ENCODE results near the gene UPF2. TPM values are rescaled to one million over a fixed set of nuclear protein-coding genes. Genes with fewer than 3 reads are reported as not detected.
"Not testable (repeated sequence)": the region's sequence is repeated elsewhere in the genome, so short reads cannot be mapped to it uniquely, and the experiment has no call there.

The UPF2 gene
- total RNA-seq, 2 experiments from 2014 or later = 38.5 to 39.6 TPM

GRCh38 chr10:11986593-11987216 is 55.9 kb downstream of the UPF2 start:
- ChIA-PET CTCF (interaction anchor here (0.7 to 1.7 kb wide), 5 partner anchors 10 to 205 kb away, joined by 3 to 5 read pairs (median 3); no protein-coding TSS in a partner anchor), POLR2A (no interaction called here)

GRCh38 chr10:11982253-11982652 is 60.4 kb downstream of the UPF2 start:
- POLR2A ChIA-PET = no interaction called here

GRCh38 chr10:11975795-11976194 is 66.8 kb downstream of the UPF2 start:
- POLR2A ChIA-PET = interaction anchor here (0.5 kb wide), 1 partner anchor 49 kb away, joined by 3 read pairs; no protein-coding TSS in a partner anchor

More at GRCh38 chr10:11982253-11982652, 60.4 kb downstream of the UPF2 start:
- CTCF ChIA-PET = interaction anchor here (0.7 kb wide), 1 partner anchor 94 kb away, joined by 3 read pairs; no protein-coding TSS in a partner anchor

GRCh38 chr10:11972523-11972922 is 70.1 kb downstream of the UPF2 start:
- CTCF ChIA-PET, POLR2A ChIA-PET: not testable (repeated sequence)

More at GRCh38 chr10:11975795-11976194, 66.8 kb downstream of the UPF2 start:
- CTCF ChIA-PET = no interaction called here

GRCh38 chr10:11962176-11962575 is 80.4 kb downstream of the UPF2 start:
- ChIA-PET CTCF (no interaction called here), POLR2A (no interaction called here)

- ChIA-PET CTCF (no interaction called here), POLR2A (no interaction called here)
These were observed 80.8 kb downstream of the UPF2 start for GRCh38 chr10:11961771-11962170.

GRCh38 chr10:11959966-11960365 is 82.6 kb downstream of the UPF2 start:
- ChIA-PET CTCF (no interaction called here), POLR2A (no interaction called here)

GRCh38 chr10:11958956-11959355 is 83.7 kb downstream of the UPF2 start:
- CTCF ChIA-PET = no interaction called here

GRCh38 chr10:11951695-11952094 is 90.9 kb downstream of the UPF2 start:
- CTCF ChIA-PET = interaction anchor here (0.9 kb wide), 1 partner anchor 8 kb away, joined by 3 read pairs; no protein-coding TSS in a partner anchor
- POLR2A ChIA-PET = no interaction called here

More at GRCh38 chr10:11958956-11959355, 83.7 kb downstream of the UPF2 start:
- POLR2A ChIA-PET = no interaction called here

GRCh38 chr10:11950325-11951018 is 92.1 kb downstream of the UPF2 start:
- ChIA-PET POLR2A (no interaction called here), CTCF (no interaction called here)

- ChIA-PET CTCF (no interaction called here), POLR2A (no interaction called here)
These were observed 93.5 kb downstream of the UPF2 start for GRCh38 chr10:11949152-11949551.

- ChIA-PET POLR2A (no interaction called here), CTCF (interaction anchor here (1.2 kb wide), 1 partner anchor 40 kb away, joined by 3 read pairs; no protein-coding TSS in a partner anchor)
These were observed 96.0 kb downstream of the UPF2 start for GRCh38 chr10:11946652-11947051.

GRCh38 chr10:11936389-11937152 is 106.0 kb downstream of the UPF2 start:
- CTCF ChIA-PET = no interaction called here

GRCh38 chr10:11934262-11934661 is 108.3 kb downstream of the UPF2 start:
- ChIA-PET POLR2A (interaction anchor here (0.6 kb wide), 1 partner anchor 30 kb away, joined by 4 read pairs; no protein-coding TSS in a partner anchor), CTCF (no interaction called here)

More at GRCh38 chr10:11936389-11937152, 106.0 kb downstream of the UPF2 start:
- POLR2A ChIA-PET = no interaction called here

- POLR2A ChIA-PET = no interaction called here
- CTCF ChIA-PET = no interaction called here
These were observed 108.9 kb downstream of the UPF2 start for GRCh38 chr10:11933577-11934223.

GRCh38 chr10:11931038-11931437 is 111.6 kb downstream of the UPF2 start:
- POLR2A ChIA-PET = no interaction called here
- CTCF ChIA-PET = no interaction called here

GRCh38 chr10:11930312-11930978 is 112.2 kb downstream of the UPF2 start:
- CTCF ChIA-PET = no interaction called here
- POLR2A ChIA-PET = no interaction called here

- POLR2A ChIA-PET = no interaction called here
- CTCF ChIA-PET = no interaction called here
These were observed 114.9 kb downstream of the UPF2 start for GRCh38 chr10:11927746-11928145.

GRCh38 chr10:11921800-11922392 is 120.7 kb downstream of the UPF2 start:
- POLR2A ChIA-PET = no interaction called here
- CTCF ChIA-PET = interaction anchor here (1.0 kb wide), 1 partner anchor 85 kb away, joined by 3 read pairs; no protein-coding TSS in a partner anchor
